Measurements from ENCODE around the gene ANXA2R.

- TF ChIP-seq, protein P1, sequence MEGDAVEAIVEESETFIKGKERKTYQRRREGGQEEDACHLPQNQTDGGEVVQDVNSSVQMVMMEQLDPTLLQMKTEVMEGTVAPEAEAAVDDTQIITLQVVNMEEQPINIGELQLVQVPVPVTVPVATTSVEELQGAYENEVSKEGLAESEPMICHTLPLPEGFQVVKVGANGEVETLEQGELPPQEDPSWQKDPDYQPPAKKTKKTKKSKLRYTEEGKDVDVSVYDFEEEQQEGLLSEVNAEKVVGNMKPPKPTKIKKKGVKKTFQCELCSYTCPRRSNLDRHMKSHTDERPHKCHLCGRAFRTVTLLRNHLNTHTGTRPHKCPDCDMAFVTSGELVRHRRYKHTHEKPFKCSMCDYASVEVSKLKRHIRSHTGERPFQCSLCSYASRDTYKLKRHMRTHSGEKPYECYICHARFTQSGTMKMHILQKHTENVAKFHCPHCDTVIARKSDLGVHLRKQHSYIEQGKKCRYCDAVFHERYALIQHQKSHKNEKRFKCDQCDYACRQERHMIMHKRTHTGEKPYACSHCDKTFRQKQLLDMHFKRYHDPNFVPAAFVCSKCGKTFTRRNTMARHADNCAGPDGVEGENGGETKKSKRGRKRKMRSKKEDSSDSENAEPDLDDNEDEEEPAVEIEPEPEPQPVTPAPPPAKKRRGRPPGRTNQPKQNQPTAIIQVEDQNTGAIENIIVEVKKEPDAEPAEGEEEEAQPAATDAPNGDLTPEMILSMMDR (conservative IDR thresholded peaks at IDR 0.05; ENCODE audit: low read length), result no peak
- TF ChIP-seq EZH2phosphoT487 (IDR thresholded peaks at IDR 0.05; ENCODE audit: borderline replicate concordance, low read depth, low read length), result no peak
Observed at GRCh38 chr5:43046474-43046873, 6.4 kb upstream of the ANXA2R start.
